Heart left ventricle (tissue), 16 donors: ENCODE measurements around the gene OPN4. TPM values are rescaled to one million over a fixed set of nuclear protein-coding genes. Genes with fewer than 3 reads are reported as not detected.

Source experiments
- ATAC-seq, 4 donors: fragments of 200-7000 bp; cut with Tn5 transposase; one replicate each; pipeline ENCODE4 v1.9.1; 2020 to 2022; ENCODE audit warnings: moderate library complexity in 4 of 4, mild to moderate bottlenecking in 3 of 4, moderate number of reproducible peaks in 1 of 4
- DNase-seq, 5 donors: peaks; one replicate each; pipeline ENCODE4 v3.0.0-alpha.2; 2020
- H3K27ac ChIP-seq, 12 donors: fragments of 200-600 bp; sonication (generic) in 4 of 12; one replicate each; pipeline versions ENCODE4 v1.5.0 to v1.8.0; 2016 to 2022; ENCODE audit warnings: mild to moderate bottlenecking in 2 of 12
- H3K27me3 ChIP-seq, 9 donors: fragments of 200-600 bp; sonication (generic) in 2 of 9; one replicate each; pipeline versions ENCODE4 v1.5.1 to v1.8.0; 2016 to 2022; ENCODE audit warnings: mild to moderate bottlenecking in 3 of 9
- H3K36me3 ChIP-seq, 9 donors: fragments of 200-600 bp; sonication (generic) in 2 of 9; one replicate each; pipeline versions ENCODE4 v1.5.0 to v1.8.0; 2018 to 2022; ENCODE audit warnings: mild to moderate bottlenecking in 2 of 9
- H3K4me1 ChIP-seq, 12 donors: fragments of 200-600 bp; sonication (generic) in 4 of 12; one replicate each; pipeline versions ENCODE4 v1.5.0 to v1.8.0; 2016 to 2022; ENCODE audit warnings: mild to moderate bottlenecking in 3 of 12
- H3K4me3 ChIP-seq, 12 donors: fragments of 200-600 bp; sonication (generic) in 4 of 12; one replicate each; pipeline versions ENCODE4 v1.5.0 to v1.8.0; 2017 to 2022; ENCODE audit warnings: mild to moderate bottlenecking in 9 of 12, moderate library complexity in 4 of 12
- H3K9me3 ChIP-seq, 12 donors: fragments of 200-600 bp; sonication (generic) in 4 of 12; one replicate each; pipeline versions ENCODE4 v1.5.0 to v1.8.0; 2016 to 2022; ENCODE audit warnings: mild to moderate bottlenecking in 1 of 12
- POLR2A ChIP-seq, 2 donors: fragments of 450-650 bp; IDR thresholded peaks; one replicate each; pipeline ENCODE4 v1.6.1; 2017; ENCODE audit warnings: antibody characterized with exemption in 2 of 2, mild to moderate bottlenecking in 2 of 2, moderate library complexity in 2 of 2
- WGBS, 4 donors: extraction: QIAGEN DNeasy Blood & Tissue Kit in 2 of 4; methylation state at CpG; one replicate each; pipeline versions ENCODE4 v1.1.5 to v1.1.7; 2013 to 2018; 5-methylcytosine and 5-hydroxymethylcytosine counted together
- intact Hi-C, 10 donors: fragments of 100-400 bp; cut with DNase I; formaldehyde crosslinking; loops; one replicate each; pipeline versions ENCODE4 v1.11.1 to v1.14.2; 2022
- polyA plus RNA-seq, 2 donors: library from polyadenylated mRNA; stranded (reverse); fragments of 200-250 nt; gene quantifications; one replicate each; pipeline ENCODE4 v1.2.3, GENCODE V29; 2013
- total RNA-seq, 9 donors: library from RNA; depleted of rRNA in 2 of 9; stranded (reverse); fragments of >200 nt in 2 of 9; fragmentation: NEBNext Ultra II Directional in 3 of 9; extraction: Animal tissue kit (Norgen Biotek cat#: 25700) in 3 of 9; gene quantifications; one replicate each; pipeline versions ENCODE4 v1.1.0 to v1.2.4, GENCODE V29; 2016 to 2023
- TF ChIP-seq, protein P1 (sequence below), 12 donors: fragments of 200-600 bp; sonication (generic) in 4 of 12; IDR thresholded peaks; one replicate each; pipeline versions ENCODE4 v1.5.0 to v1.8.0; 2018 to 2022; ENCODE audit warnings: antibody characterized with exemption in 12 of 12, mild to moderate bottlenecking in 5 of 12
- donor health status: ischemic (EF 13 %, LVEDD 7.1; RV severe dilation, severe dysfunction).
- donor health status: healthy with polysubstance abuse.
- donor health status: DM: no; HTN: yes; CAD: no.
- donor health status: DM: no; HTN: no; CAD: no.
- donor health status: ischemic (EF 25% LVEDD 6.9; RV normal size, moderate dysfunction).
- donor health status: ischemic (EF 25% LVEDD 5.7; RV mildly dilated, moderate dysfunction).
- donor health status: healthy.
- donor health status: DM: yes; HTN: yes; CAD: no.
- donor health status: ischemic (EF 35%, LVEDD 5.7; RV mildly dilated, moderate dysfunction).
- donor health status: nonischemic (EF 11% LVEDD 7.7; RV severe dilation, severe dysfunction).
- donor health status: DM: yes; HTN: yes; CAD: no.
- donor health status: PGD.
- donor health status: ischemic (EF 29% LVEDD 5.4; RV normal size, mild dysfunction).
- donor health status: nonischemic (EF 23%, LVEDD 6.1; RV moderate dilation, normal function).

OPN4 gene
- total and polyA plus RNA-seq, 11 donors, result 0.03 to 0.28 (median 0.19) TPM; not detected in 6

DNA sequence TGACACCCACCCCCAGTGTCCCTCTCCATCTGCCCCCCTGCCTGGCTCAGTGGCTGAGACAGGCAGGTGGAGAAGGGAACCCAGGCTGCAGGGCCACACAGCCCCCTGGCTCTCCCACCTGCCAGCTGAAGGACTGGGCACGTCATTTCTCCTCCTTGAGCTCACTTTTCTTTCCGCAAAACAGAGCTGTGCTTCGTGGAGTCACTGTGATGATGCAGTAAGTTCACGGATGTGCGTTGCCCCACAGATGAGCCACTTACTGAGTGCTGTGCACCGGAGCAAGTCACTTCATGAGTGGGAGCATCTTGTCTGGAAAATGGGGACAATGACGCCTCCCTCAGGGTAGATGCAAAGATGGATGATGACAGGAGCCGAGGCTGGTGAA, 2.7 kb downstream of the OPN4 start:
- intact Hi-C loops, result no loop called here
- ATAC-seq, result no peak
- Histone ChIP-seq H3K4me3 (no peak overlapping the region), H3K9me3 (no peaks in the 10 kb centered on the region), H3K27ac (peak overlapping the region in 2 of 12 donors; percentile 13 to 50), H3K4me1 (peaks cover 0 to 39% (median 15%) of the 10 kb centered on the region in 12 donors), H3K36me3 (no peaks in the 10 kb centered on the region), H3K27me3 (no peaks in the 10 kb centered on the region)
- no peak for TF ChIP-seq POLR2A (IDR thresholded peaks at IDR 0.05)
- TF ChIP-seq, protein P1, sequence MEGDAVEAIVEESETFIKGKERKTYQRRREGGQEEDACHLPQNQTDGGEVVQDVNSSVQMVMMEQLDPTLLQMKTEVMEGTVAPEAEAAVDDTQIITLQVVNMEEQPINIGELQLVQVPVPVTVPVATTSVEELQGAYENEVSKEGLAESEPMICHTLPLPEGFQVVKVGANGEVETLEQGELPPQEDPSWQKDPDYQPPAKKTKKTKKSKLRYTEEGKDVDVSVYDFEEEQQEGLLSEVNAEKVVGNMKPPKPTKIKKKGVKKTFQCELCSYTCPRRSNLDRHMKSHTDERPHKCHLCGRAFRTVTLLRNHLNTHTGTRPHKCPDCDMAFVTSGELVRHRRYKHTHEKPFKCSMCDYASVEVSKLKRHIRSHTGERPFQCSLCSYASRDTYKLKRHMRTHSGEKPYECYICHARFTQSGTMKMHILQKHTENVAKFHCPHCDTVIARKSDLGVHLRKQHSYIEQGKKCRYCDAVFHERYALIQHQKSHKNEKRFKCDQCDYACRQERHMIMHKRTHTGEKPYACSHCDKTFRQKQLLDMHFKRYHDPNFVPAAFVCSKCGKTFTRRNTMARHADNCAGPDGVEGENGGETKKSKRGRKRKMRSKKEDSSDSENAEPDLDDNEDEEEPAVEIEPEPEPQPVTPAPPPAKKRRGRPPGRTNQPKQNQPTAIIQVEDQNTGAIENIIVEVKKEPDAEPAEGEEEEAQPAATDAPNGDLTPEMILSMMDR (IDR thresholded peaks at IDR 0.05), result no peak
- WGBS, 4 donors, result 74 to 91% (median 83%) methylated on average over 7 to 8 of the region's 8 CpGs
- peak in 3 of 5 donors; percentile 12 to 46 (median 18) for DNase-seq

DNA sequence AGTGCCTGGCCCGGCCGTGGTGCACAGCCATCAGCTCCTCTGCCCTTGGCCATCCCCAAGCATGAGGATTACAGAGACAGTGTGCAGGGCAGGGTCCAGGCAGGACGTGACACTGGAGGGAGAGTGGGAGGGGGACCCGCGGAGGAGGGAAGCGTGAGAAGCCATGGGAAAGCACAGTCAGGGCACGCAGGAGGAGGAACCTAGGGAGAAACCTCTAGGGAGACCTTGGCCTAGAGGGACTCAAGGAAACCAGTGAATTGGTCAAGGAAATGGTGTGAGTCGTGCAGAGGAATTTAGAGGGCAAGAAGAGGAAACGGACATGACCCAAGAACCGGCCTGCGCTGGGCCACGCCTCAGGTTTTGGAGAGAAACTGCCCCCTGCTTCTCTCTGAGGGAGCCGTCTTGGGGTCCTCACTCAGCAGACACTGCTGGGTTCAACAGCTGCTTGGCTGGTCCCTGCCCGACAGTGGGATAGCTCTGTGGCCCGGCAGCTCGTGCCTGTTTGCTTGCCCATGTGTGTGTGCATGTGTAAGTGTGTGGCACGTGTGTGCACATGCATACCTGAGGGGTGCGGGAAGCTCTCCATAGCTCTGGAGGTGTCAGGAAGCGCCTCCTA, 3.2 kb downstream of the OPN4 start:
- ATAC-seq (no peak), DNase-seq (peak in 4 of 5 donors; percentile 21 to 73 (median 44))
- intact Hi-C loops, result no loop called here
- H3K9me3 ChIP-seq, result no peaks in the 10 kb centered on the region
- no peak overlapping the region for H3K4me3 ChIP-seq
- no peaks in the 10 kb centered on the region for H3K36me3 ChIP-seq
- peaks cover 0 to 39% (median 17%) of the 10 kb centered on the region in 12 donors for H3K4me1 ChIP-seq
- no peaks in the 10 kb centered on the region for H3K27me3 ChIP-seq
- H3K27ac ChIP-seq, result peak overlapping the region in 2 of 12 donors; percentile 13 to 50
- 62 to 79% (median 69%) methylated on average over 18 to 19 of the region's 19 CpGs for WGBS, 4 donors
- TF ChIP-seq, protein P1 (IDR thresholded peaks at IDR 0.05), result no peak
- TF ChIP-seq POLR2A (IDR thresholded peaks at IDR 0.05), result no peak

DNA sequence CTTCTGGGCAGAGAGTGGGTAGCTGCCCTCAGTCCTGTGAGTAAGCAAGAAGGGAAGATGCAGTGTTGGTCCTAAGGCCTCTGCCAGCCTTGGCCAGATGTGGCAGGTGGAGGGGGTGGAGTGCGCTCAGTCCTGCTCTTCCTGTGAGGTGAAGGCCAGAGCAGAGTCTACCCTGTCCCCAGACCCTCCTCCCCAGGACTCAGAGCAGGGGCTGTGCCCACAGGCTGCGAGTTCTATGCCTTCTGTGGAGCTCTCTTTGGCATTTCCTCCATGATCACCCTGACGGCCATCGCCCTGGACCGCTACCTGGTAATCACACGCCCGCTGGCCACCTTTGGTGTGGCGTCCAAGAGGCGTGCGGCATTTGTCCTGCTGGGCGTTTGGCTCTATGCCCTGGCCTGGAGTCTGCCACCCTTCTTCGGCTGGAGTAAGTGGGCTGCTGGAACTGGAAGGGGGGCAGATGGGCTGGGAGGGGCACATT, 4.0 kb downstream of the OPN4 start:
- Histone ChIP-seq H3K27me3 (no peaks in the 10 kb centered on the region), H3K36me3 (no peaks in the 10 kb centered on the region), H3K4me3 (no peak overlapping the region), H3K9me3 (no peaks in the 10 kb centered on the region), H3K27ac (no peak overlapping the region), H3K4me1 (peaks cover 0 to 43% (median 25%) of the 10 kb centered on the region in 12 donors)
- TF ChIP-seq, protein P1 (IDR thresholded peaks at IDR 0.05), result no peak
- no peak for TF ChIP-seq POLR2A (IDR thresholded peaks at IDR 0.05)
- 63 to 72% (median 68%) methylated on average over 12 of the region's 12 CpGs for WGBS, 4 donors
- peak; percentile 20 to 61 (median 27) for DNase-seq
- intact Hi-C loops, result no loop called here
- ATAC-seq, result no peak

DNA sequence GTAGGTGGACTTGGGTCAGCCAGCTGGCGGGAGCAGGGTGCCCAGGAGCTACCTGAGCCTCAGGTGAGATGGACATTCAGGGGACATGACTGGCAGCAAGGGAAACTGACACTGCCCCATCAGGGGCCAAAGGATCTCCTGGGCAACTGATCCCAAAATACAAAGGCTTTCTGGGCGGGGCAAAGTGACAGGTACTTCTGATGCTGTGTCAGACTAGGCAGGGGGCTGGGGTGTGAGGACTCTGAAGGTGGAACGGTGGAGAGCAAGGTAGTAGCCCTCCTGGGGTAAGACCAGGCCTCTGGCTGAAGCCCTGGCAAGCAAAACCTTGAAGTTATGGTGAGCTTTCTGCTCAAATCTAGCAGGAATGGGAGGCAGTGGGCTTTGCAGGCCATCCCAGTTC, 4.4 kb downstream of the OPN4 start:
- WGBS, 4 donors, result 39 to 73% (median 57%) methylated on average over 3 of the region's 3 CpGs
- Histone ChIP-seq H3K4me3 (no peak overlapping the region), H3K36me3 (no peaks in the 10 kb centered on the region), H3K27me3 (no peaks in the 10 kb centered on the region), H3K4me1 (peaks cover 0 to 47% (median 28%) of the 10 kb centered on the region in 12 donors), H3K27ac (no peak overlapping the region), H3K9me3 (no peaks in the 10 kb centered on the region)
- ATAC-seq (no peak), DNase-seq (peak in 2 of 5 donors; percentile 13)
- intact Hi-C loops, result no loop called here
- TF ChIP-seq, protein P1 (IDR thresholded peaks at IDR 0.05), result no peak
- TF ChIP-seq POLR2A (IDR thresholded peaks at IDR 0.05), result no peak
